ENCODE data around the gene FOXN3. TPM values are rescaled to one million over a fixed set of nuclear protein-coding genes. Genes with fewer than 3 reads are reported as not detected.

The FOXN3 gene
- total and polyA plus RNA-seq, 9 donors: 56.9 to 172 (median 99.2) TPM

- no peak overlapping the region for H3K4me3 ChIP-seq
- no peaks in the 10 kb centered on the region for H3K36me3 ChIP-seq
- DNase-seq: no peak
Measured at GRCh38 chr14:89418452-89418851, 1.4 kb upstream of the FOXN3 start.

GRCh38 chr14:89417465-89418225 is 612 bp upstream of the FOXN3 start:
- Histone ChIP-seq H3K9me3 (no peaks in the 10 kb centered on the region), H3K4me3 (peak overlapping the region; percentile 75), H3K36me3 (no peaks in the 10 kb centered on the region), H3K27me3 (no peaks in the 10 kb centered on the region), H3K4me1 (ENCODE audit: insufficient read depth) (peaks cover 9% of the 10 kb centered on the region), H3K27ac (peak overlapping the region; percentile 89 to 98)
- peak; percentile 51 to 72 (median 66) for DNase-seq
- TF ChIP-seq POLR2A (IDR thresholded peaks at IDR 0.05) (no peak), CTCF (IDR thresholded peaks at IDR 0.05) (peak; percentile 18 to 54 (median 40))
- WGBS, 3 donors: 2 to 5% (median 2%) methylated on average over 48 to 51 of the region's 51 CpGs
- intact Hi-C loops (cut with DNase I): loop anchor here in 1 of 4 donors (5.0 to 10.0 kb wide), 2 partner anchors 197 to 375 kb away; no protein-coding TSS in a partner anchor

More at GRCh38 chr14:89418452-89418851, 1.4 kb upstream of the FOXN3 start:
- H3K27me3 ChIP-seq: no peaks in the 10 kb centered on the region
- intact Hi-C loops (cut with DNase I): loop anchor here in 1 of 4 donors (5.0 to 10.0 kb wide), 2 partner anchors 196 to 376 kb away; no protein-coding TSS in a partner anchor
- peaks cover 7% of the 10 kb centered on the region for H3K4me1 ChIP-seq (ENCODE audit: insufficient read depth)
- peak overlapping the region; percentile 58 to 98 for H3K27ac ChIP-seq
- 88 to 96% (median 90%) methylated on average over 7 of the region's 7 CpGs for WGBS, 3 donors
- TF ChIP-seq EP300 (IDR thresholded peaks at IDR 0.05): no peak
- no peak for TF ChIP-seq CTCF (IDR thresholded peaks at IDR 0.05)
- no peak for TF ChIP-seq POLR2A (IDR thresholded peaks at IDR 0.05)
- H3K9me3 ChIP-seq: no peaks in the 10 kb centered on the region

GRCh38 chr14:89416002-89416995 is 734 bp downstream of the FOXN3 start:
- Histone ChIP-seq H3K9me3 (no peaks in the 10 kb centered on the region), H3K27ac (peak overlapping the region; percentile 82 to 98), H3K4me3 (peak overlapping the region; percentile 84), H3K4me1 (ENCODE audit: insufficient read depth) (peaks cover 9% of the 10 kb centered on the region), H3K36me3 (no peaks in the 10 kb centered on the region), H3K27me3 (no peaks in the 10 kb centered on the region)
- peak; percentile 2 for TF ChIP-seq POLR2A (IDR thresholded peaks at IDR 0.05)
- TF ChIP-seq CTCF (IDR thresholded peaks at IDR 0.05): no peak
- no peak for TF ChIP-seq EP300 (IDR thresholded peaks at IDR 0.05)
- WGBS, 3 donors: 0 to 1% (median 0%) methylated on average over 80 to 98 of the region's 98 CpGs
- intact Hi-C loops (cut with DNase I): loop anchor here in 1 of 4 donors (5.0 to 10.0 kb wide), 2 partner anchors 199 to 374 kb away; no protein-coding TSS in a partner anchor
- DNase-seq: peak; percentile 97 to 99 (median 99)

- H3K4me1 ChIP-seq (ENCODE audit: insufficient read depth): peaks cover 16% of the 10 kb centered on the region
- H3K27me3 ChIP-seq: no peaks in the 10 kb centered on the region
- H3K4me3 ChIP-seq: peak overlapping the region; percentile 84
- WGBS, 3 donors: 5 to 10% (median 6%) methylated on average over 5 of the region's 5 CpGs
- H3K9me3 ChIP-seq: no peaks in the 10 kb centered on the region
- H3K27ac ChIP-seq: peak overlapping the region; percentile 7 to 98
- H3K36me3 ChIP-seq: no peaks in the 10 kb centered on the region
- intact Hi-C loops (cut with DNase I): loop anchor here in 1 of 4 donors (5.0 to 10.0 kb wide), 2 partner anchors 200 to 373 kb away; no protein-coding TSS in a partner anchor
- DNase-seq: no peak
- no peak for TF ChIP-seq POLR2A (IDR thresholded peaks at IDR 0.05)
Measured at GRCh38 chr14:89415159-89415558, 1.9 kb downstream of the FOXN3 start.

All from ovary (tissue), 9 donors.